HG02763 (cell line): ENCODE data around the gene PRKACG.
A peak's percentile ranks its signal among the peaks of the same experiment; 100 is the strongest.
"Not testable (repeated sequence)": the region's sequence is repeated elsewhere in the genome, so short reads cannot be mapped to it uniquely, and the experiment has no call there.

Experiments used
- ATAC-seq: cut with Tn5 transposase; IDR thresholded peaks from one replicate; pipeline ENCODE4 v1.9.1; 2021; ENCODE audit warnings: mild to moderate bottlenecking, moderate library complexity; ENCODE audit not compliant: unreplicated experiment

Gene PRKACG

GRCh38 chr9:69014013-69014412 lies at the start of gene PRKACG:
Gene PRKACG, minus strand, starts transcription at chr9:69014113. Its CDS starts 21 bp downstream, at chr9:69014092.
- ATAC-seq: no peak

GRCh38 chr9:69062195-69062594 lies 48.3 kb upstream of the PRKACG start:
- no peak for ATAC-seq

GRCh38 chr9:69060766-69061165 lies 46.9 kb upstream of the PRKACG start:
- no peak for ATAC-seq

GRCh38 chr9:69058101-69058500 lies 44.2 kb upstream of the PRKACG start:
- no peak for ATAC-seq

GRCh38 chr9:69056191-69056815 lies 42.4 kb upstream of the PRKACG start:
- ATAC-seq: no peak

- ATAC-seq: no peak
These were observed 41.1 kb upstream of the PRKACG start for GRCh38 chr9:69054989-69055388.

- ATAC-seq: not testable (repeated sequence)
These were observed 37.0 kb upstream of the PRKACG start for GRCh38 chr9:69050936-69051335.

GRCh38 chr9:69049094-69049493 lies 35.2 kb upstream of the PRKACG start:
- no peak for ATAC-seq

- no peak for ATAC-seq
These were observed 33.5 kb upstream of the PRKACG start for GRCh38 chr9:69047371-69047770.

GRCh38 chr9:69046723-69047122 lies 32.8 kb upstream of the PRKACG start:
- no peak for ATAC-seq

- ATAC-seq: no peak
These were observed 31.9 kb upstream of the PRKACG start for GRCh38 chr9:69045821-69046220.

- ATAC-seq: no peak
These were observed 30.6 kb upstream of the PRKACG start for GRCh38 chr9:69044240-69045219.

- ATAC-seq: no peak
These were observed 26.7 kb upstream of the PRKACG start for GRCh38 chr9:69040646-69041045.

GRCh38 chr9:69036799-69037198 lies 22.9 kb upstream of the PRKACG start:
- no peak for ATAC-seq

- no peak for ATAC-seq
These were observed 22.4 kb upstream of the PRKACG start for GRCh38 chr9:69036309-69036708.

- peak; percentile 94 for ATAC-seq
These were observed 21.8 kb upstream of the PRKACG start, which contains the start of gene FXN for GRCh38 chr9:69035438-69036308. Gene FXN, plus strand, starts transcription at chr9:69035752. Its CDS starts 31 bp downstream, at chr9:69035783.

- no peak for ATAC-seq
These were observed 20.2 kb upstream of the PRKACG start for GRCh38 chr9:69034071-69034470.

GRCh38 chr9:69030851-69031645 lies 17.1 kb upstream of the PRKACG start:
- ATAC-seq: no peak

- no peak for ATAC-seq
These were observed 15.6 kb upstream of the PRKACG start for GRCh38 chr9:69029535-69029934.

GRCh38 chr9:69028754-69029153 lies 14.8 kb upstream of the PRKACG start:
- no peak for ATAC-seq
